GM12878 (cell line): ENCODE measurements around the gene PIGQ. TPM values are rescaled to one million over a fixed set of nuclear protein-coding genes. Genes with fewer than 3 reads are reported as not detected.

Experiments used
- ATAC-seq: fragments of 200-7000 bp; cut with Tn5 transposase; 3 replicates; pipeline ENCODE4 v1.9.1; 2020; ENCODE audit warnings: mild to moderate bottlenecking, moderate library complexity
- BruUV-seq: library from RNA; stranded (reverse); fragments of 400-500 nt; replicated peaks from 2 replicates; lab custom pipeline; 2021; lab: Mats Ljungman, UMichigan
- CTCF ChIA-PET: fragments of 300-600 bp; sonication (Branson Sonifier 250); formaldehyde crosslinking; extraction: SDS; loops from one replicate; lab custom pipeline; 2021; ENCODE audit warnings: inconsistent platforms; lab: Yijun Ruan, JAX
- POLR2A ChIA-PET: fragments of 350-600 bp; formaldehyde crosslinking; extraction: SDS; loops from one replicate; lab custom pipeline; 2021; ENCODE audit warnings: inconsistent platforms; lab: Charles Lee
- RAD21 ChIA-PET: fragments of 300-600 bp; sonication (Branson Sonifier 250); formaldehyde crosslinking; loops from one replicate; lab custom pipeline; 2023; ENCODE audit warnings: antibody characterized with exemption; ENCODE audit not compliant: unreplicated experiment; lab: Charles Lee
- SMC1A ChIA-PET: fragments of 300-600 bp; sonication (Branson Sonifier 250); formaldehyde crosslinking; loops from one replicate; lab custom pipeline; 2023; ENCODE audit not compliant: unreplicated experiment, uncharacterized antibody; lab: Charles Lee
- DNase-seq: peaks from one replicate; pipeline ENCODE4 v3.0.0-alpha.2; 2011; ENCODE audit warnings: low read depth, low spot score
- FAIRE-seq: peaks from 3 replicates; lab custom pipeline; 2011; peaks lifted over from hg19 to GRCh38; lab: Jason Lieb, UNC
- H2AFZ ChIP-seq: 2 replicates; pipeline ENCODE4 v1.6.0; 2011; ENCODE audit warnings: low read depth, low read length, control low read depth; ENCODE audit not compliant: control insufficient read depth
- H3K27ac ChIP-seq: 2 replicates; pipeline ENCODE4 v1.5.1; 2011; ENCODE audit warnings: control low read depth; ENCODE audit not compliant: control insufficient read depth, insufficient read depth
- H3K27me3 ChIP-seq, 2 experiments: replicated peaks in 1 of 2; 2 replicates each; pipeline versions ENCODE4 v1.6.0 to v1.6.1; 2011; ENCODE audit warnings: low read length in 1 of 2; ENCODE audit not compliant: control insufficient read depth in 2 of 2, insufficient read depth in 2 of 2
- H3K36me3 ChIP-seq, 2 experiments: 2 replicates each; pipeline ENCODE4 v1.5.1; 2011; ENCODE audit warnings: low read length in 1 of 2; ENCODE audit not compliant: control insufficient read depth in 2 of 2, insufficient read depth in 2 of 2
- H3K4me1 ChIP-seq: 2 replicates; pipeline ENCODE4 v1.6.1; 2011; ENCODE audit warnings: mild to moderate bottlenecking, low read length, moderate library complexity, mixed read lengths; ENCODE audit not compliant: control insufficient read depth, insufficient read depth
- H3K4me2 ChIP-seq: 2 replicates; pipeline ENCODE4 v1.6.0; 2011; ENCODE audit warnings: control low read depth; ENCODE audit not compliant: control insufficient read depth, insufficient read depth
- H3K4me3 ChIP-seq: fragments of 200-600 bp; sonication (generic); 2 replicates; pipeline ENCODE4 v1.5.1; 2016
- H3K79me2 ChIP-seq: 2 replicates; pipeline ENCODE4 v1.6.0; 2011; ENCODE audit warnings: low read length; ENCODE audit not compliant: control insufficient read depth, insufficient read depth
- H3K9ac ChIP-seq: 2 replicates; pipeline ENCODE4 v1.8.0; 2011; ENCODE audit warnings: low read length, control low read depth, mixed read lengths; ENCODE audit not compliant: control insufficient read depth, insufficient read depth
- H3K9me3 ChIP-seq: replicated peaks from 3 replicates; pipeline ENCODE4 v1.5.1; 2011; ENCODE audit warnings: mild to moderate bottlenecking, low read length; ENCODE audit not compliant: control insufficient read depth, insufficient read depth
- H4K20me1 ChIP-seq: 2 replicates; pipeline ENCODE4 v1.6.0; 2011; ENCODE audit not compliant: control insufficient read depth, insufficient read depth
- ATF2 ChIP-seq: IDR thresholded peaks from 2 replicates; pipeline ENCODE4 v1.6.1; 2012; ENCODE audit warnings: low read length, inconsistent platforms
- ATF3 ChIP-seq: IDR thresholded peaks from 2 replicates; pipeline ENCODE4 v1.6.1; 2011; ENCODE audit warnings: low read depth, mild to moderate bottlenecking, low read length, moderate library complexity, borderline replicate concordance; ENCODE audit errors: extremely low read depth
- GATAD2B ChIP-seq: fragments of 450-650 bp; conservative IDR thresholded peaks from 2 replicates; pipeline ENCODE4 v1.6.1; 2017; ENCODE audit warnings: low read depth, mild to moderate bottlenecking, moderate library complexity
- MXI1 ChIP-seq: fragments of 150-350 bp; IDR thresholded peaks from 2 replicates; pipeline ENCODE4 v1.6.1; 2011; ENCODE audit warnings: low read depth, mild to moderate bottlenecking, inconsistent platforms, low read length, improper control_type of control experiment
- MYB ChIP-seq: fragments of 150-350 bp; IDR thresholded peaks from 2 replicates; pipeline ENCODE4 v1.6.1; 2014; ENCODE audit warnings: mild to moderate bottlenecking, low read depth, low read length, borderline replicate concordance
- POLR2AphosphoS5 ChIP-seq: IDR thresholded peaks from 2 replicates; pipeline ENCODE4 v1.6.1; 2011; ENCODE audit warnings: mild to moderate bottlenecking, low read length, inconsistent platforms
- RAD51 ChIP-seq: fragments of 450-650 bp; IDR thresholded peaks from 2 replicates; pipeline ENCODE4 v1.6.1; 2016; ENCODE audit warnings: moderate library complexity, mild to moderate bottlenecking, inconsistent platforms
- RB1 ChIP-seq: fragments of 450-650 bp; formaldehyde crosslinking; IDR thresholded peaks from 2 replicates; pipeline ENCODE4 v1.6.1; 2017; ENCODE audit warnings: mild to moderate bottlenecking, borderline replicate concordance
- STAT3 ChIP-seq: IDR thresholded peaks from 2 replicates; pipeline ENCODE4 v1.6.1; 2011; ENCODE audit warnings: low read depth, low read length, improper control_type of control experiment
- ZBTB4 ChIP-seq: fragments of 450-650 bp; formaldehyde crosslinking; IDR thresholded peaks from 2 replicates; pipeline ENCODE4 v1.4.0; 2022; ENCODE audit warnings: mild to moderate bottlenecking, moderate library complexity
- WGBS: methylation state at CpG from one replicate; pipeline ENCODE4 v1.1.6; 2016; ENCODE audit warnings: low lambda C conversion rate; ENCODE audit not compliant: insufficient replicate concordance, insufficient coverage; ENCODE audit errors: missing lambda C conversion rate; 5-methylcytosine and 5-hydroxymethylcytosine counted together
- in situ Hi-C: fragments of 300-500 bp; cut with MboI; formaldehyde crosslinking; loops from 9 replicates; pipeline ENCODE4 v1.14.3; 2018; ENCODE audit warnings: mixed read lengths
- intact Hi-C: fragments of 100-400 bp; cut with micrococcal nuclease; formaldehyde crosslinking; loops from one replicate; pipeline ENCODE4 v1.14.2; 2022; ENCODE audit not compliant: unreplicated experiment
- polyA plus RNA-seq, 11 experiments: library from polyadenylated mRNA; depleted of rRNA in 4 of 11; unstranded in 6 of 11; stranded (reverse) in 5 of 11; fragments of >200 nt; fragmentation: Nextera tagmentation in 4 of 11; fragmentation: Illumina TruSeq in 1 of 11; extraction: Ambion mirVana in 4 of 11; extraction: Trizol in 1 of 11; gene quantifications; 1 replicate in 1 of 11; 2 replicates in 10 of 11; pipeline versions ENCODE4 v1.2.1 to v1.2.3, GENCODE V29; 2011 to 2016; ENCODE audit warnings: inconsistent platforms in 2 of 11, missing spikeins in 2 of 11, low read depth in 1 of 11
- total RNA-seq, 4 experiments: library from RNA; depleted of rRNA in 3 of 4; stranded (reverse); fragments of >200 nt in 3 of 4; fragmentation: Illumina TruSeq in 1 of 4; extraction: Trizol in 1 of 4; gene quantifications; 2 replicates each; pipeline versions ENCODE4 v1.2.1 to v1.2.3, GENCODE V29; 2013 to 2021

Gene PIGQ
- total and polyA plus RNA-seq, 10 of the 15 experiments (the other 5 are each of a cell fraction or from before 2014, with no cell fraction given) = 1.8 to 31.3 (median 17.5) TPM; not detected in 1

GRCh38 chr16:574021-574760, 4.4 kb downstream of the PIGQ start:
- FAIRE-seq (no peak), DNase-seq (no peak), ATAC-seq (no peak)
- Histone ChIP-seq H3K9ac (no peak overlapping the region), H3K27ac (no peak overlapping the region), H3K4me1 (peaks cover 1% of the 10 kb centered on the region; the same call in 1 of the 2 replicates), H2AFZ (no peak overlapping the region), H3K27me3 (no peaks in the 10 kb centered on the region), H3K4me2 (no peak overlapping the region), H3K9me3 (no peaks in the 10 kb centered on the region), H3K4me3 (no peak overlapping the region), H4K20me1 (no peaks in the 10 kb centered on the region), H3K79me2 (peaks cover 6% of the 10 kb centered on the region), H3K36me3 (no peaks in the 10 kb centered on the region; a peak in 2 of 4 replicates)
- ChIA-PET CTCF (no interaction called here), SMC1A (no interaction called here), RAD21 (no interaction called here), POLR2A (no interaction called here)
- TF ChIP-seq STAT3 (no peak), MXI1 (no peak), GATAD2B (no peak), RAD51 (no peak), POLR2AphosphoS5 (no peak)
- intact Hi-C loops (no loop called here), in situ Hi-C loops (no loop called here)
- WGBS = 94% methylated on average over 46 of the region's 46 CpGs
- no TSS peak for BruUV-seq

- ATAC-seq = no peak
- no peak for DNase-seq
- Histone ChIP-seq H3K27me3 (no peaks in the 10 kb centered on the region), H3K36me3 (no peaks in the 10 kb centered on the region; a peak in 2 of 4 replicates), H4K20me1 (no peaks in the 10 kb centered on the region), H3K27ac (no peak overlapping the region), H3K4me1 (no peaks in the 10 kb centered on the region), H3K4me2 (no peak overlapping the region), H3K9ac (no peak overlapping the region), H3K4me3 (no peak overlapping the region), H2AFZ (no peak overlapping the region), H3K9me3 (no peaks in the 10 kb centered on the region), H3K79me2 (peaks cover 3% of the 10 kb centered on the region; the same call in 1 of the 2 replicates)
- ChIA-PET RAD21 (no interaction called here), POLR2A (no interaction called here), SMC1A (no interaction called here), CTCF (no interaction called here)
- intact Hi-C loops = no loop called here
- no TSS peak for BruUV-seq
- in situ Hi-C loops = no loop called here
- 93% methylated on average over 34 of the region's 36 CpGs for WGBS
- FAIRE-seq = no peak
- TF ChIP-seq ZBTB4 (CRISPR knock-in tag) (no peak), ATF3 (no peak), RB1 (no peak), MYB (no peak), ATF2 (no peak)
Measured at GRCh38 chr16:575354-576196, 5.8 kb downstream of the PIGQ start.
